BLaER1 (cell line): ENCODE results near the gene TRIOBP.
"Not testable (repeated sequence)": the region's sequence is repeated elsewhere in the genome, so short reads cannot be mapped to it uniquely, and the experiment has no call there.

Source experiments
- H3K27ac ChIP-seq: shearing (Covaris generic); formaldehyde crosslinking; 2 replicates; pipeline ENCODE4 v1.8.1; 2022
- H3K27me3 ChIP-seq: shearing (Covaris generic); formaldehyde crosslinking; 2 replicates; pipeline ENCODE4 v1.8.1; 2022
- H3K36me3 ChIP-seq: shearing (Covaris generic); formaldehyde crosslinking; 2 replicates; pipeline ENCODE4 v1.8.1; 2022
- H3K4me1 ChIP-seq: shearing (Covaris generic); formaldehyde crosslinking; 2 replicates; pipeline ENCODE4 v1.8.1; 2022
- H3K4me2 ChIP-seq: shearing (Covaris generic); formaldehyde crosslinking; 2 replicates; pipeline ENCODE4 v1.8.1; 2022
- H3K4me3 ChIP-seq: shearing (Covaris generic); formaldehyde crosslinking; 2 replicates; pipeline ENCODE4 v1.8.1; 2022
- H3K9ac ChIP-seq: shearing (Covaris generic); formaldehyde crosslinking; 2 replicates; pipeline ENCODE4 v1.8.1; 2022
- H3K9me3 ChIP-seq: shearing (Covaris generic); formaldehyde crosslinking; 2 replicates; pipeline ENCODE4 v1.8.1; 2022
- H4K20me1 ChIP-seq: shearing (Covaris generic); formaldehyde crosslinking; 2 replicates; pipeline ENCODE4 v1.8.1; 2022
- Cebpa-rat ChIP-seq: shearing (Covaris generic); IDR thresholded peaks from 2 replicates; pipeline ENCODE4 v1.8.1; 2022

TRIOBP gene

DNA sequence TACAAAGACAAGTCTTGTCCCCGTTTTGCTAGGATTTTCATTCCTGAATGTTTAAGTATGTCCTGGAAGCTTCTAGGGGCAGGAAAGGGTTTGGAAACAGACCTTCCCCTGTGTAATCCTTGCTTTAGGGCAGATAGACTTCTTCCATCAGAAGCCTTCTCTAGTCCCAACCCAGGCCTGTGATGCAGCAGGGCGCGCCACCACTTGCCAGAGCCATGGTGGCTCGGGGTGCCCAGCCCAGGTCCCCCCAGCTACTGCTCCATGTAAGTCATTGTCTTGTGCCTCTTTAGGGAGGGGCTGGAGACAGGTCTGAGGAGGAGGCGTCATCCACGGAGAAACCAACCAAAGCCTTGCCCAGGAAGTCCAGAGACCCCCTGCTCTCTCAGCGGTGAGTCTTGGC lies 6.4 kb upstream of the TRIOBP start:
- H3K27ac ChIP-seq, result no peak overlapping the region
- H3K36me3 ChIP-seq, result peaks cover 72% of the 10 kb centered on the region
- H3K9me3 ChIP-seq, result no peaks in the 10 kb centered on the region
- H3K9ac ChIP-seq, result no peak overlapping the region
- peaks cover 13% of the 10 kb centered on the region for H3K4me1 ChIP-seq
- H3K27me3 ChIP-seq, result no peaks in the 10 kb centered on the region
- no peak overlapping the region for H3K4me2 ChIP-seq
- no peak overlapping the region for H3K4me3 ChIP-seq
- no peak for TF ChIP-seq Cebpa-rat
- no peaks in the 10 kb centered on the region for H4K20me1 ChIP-seq

DNA sequence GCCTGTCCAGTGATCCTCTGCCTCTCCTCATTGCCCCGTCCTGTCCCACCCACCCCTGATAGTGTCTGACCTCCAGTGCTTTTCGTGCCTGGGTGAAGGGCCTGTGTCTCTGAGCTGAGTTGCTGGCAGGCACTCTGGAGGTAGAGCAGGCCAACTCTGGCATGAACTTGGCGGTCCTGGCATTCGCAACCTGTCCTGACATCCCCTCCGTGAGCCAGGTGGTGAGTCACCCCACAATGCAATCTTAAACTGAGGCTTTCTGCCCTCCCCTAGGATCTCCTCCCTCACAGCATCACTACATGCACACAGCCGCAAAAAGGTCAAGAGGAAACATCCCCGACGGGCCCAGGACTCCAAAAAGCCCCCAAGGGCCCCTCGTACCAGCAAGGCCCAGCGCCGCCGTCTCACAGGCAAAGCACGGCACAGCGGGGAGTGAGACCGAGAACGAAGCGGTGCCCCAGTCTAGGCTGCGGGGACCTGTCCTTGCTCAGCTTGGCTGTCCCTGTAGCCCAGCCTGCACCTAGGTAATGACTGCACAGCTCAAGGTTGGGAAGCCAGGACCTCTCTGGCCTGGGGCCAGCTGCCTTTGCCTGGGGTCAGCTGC lies 5.8 kb upstream of the TRIOBP start:
- H3K4me3 ChIP-seq, result no peak overlapping the region
- H3K9me3 ChIP-seq, result no peaks in the 10 kb centered on the region
- H3K27ac ChIP-seq, result no peak overlapping the region
- H4K20me1 ChIP-seq, result no peaks in the 10 kb centered on the region
- H3K9ac ChIP-seq, result no peak overlapping the region
- no peak for TF ChIP-seq Cebpa-rat
- no peaks in the 10 kb centered on the region for H3K27me3 ChIP-seq
- H3K4me1 ChIP-seq, result peaks cover 15% of the 10 kb centered on the region
- no peak overlapping the region for H3K4me2 ChIP-seq
- H3K36me3 ChIP-seq, result peaks cover 72% of the 10 kb centered on the region

DNA sequence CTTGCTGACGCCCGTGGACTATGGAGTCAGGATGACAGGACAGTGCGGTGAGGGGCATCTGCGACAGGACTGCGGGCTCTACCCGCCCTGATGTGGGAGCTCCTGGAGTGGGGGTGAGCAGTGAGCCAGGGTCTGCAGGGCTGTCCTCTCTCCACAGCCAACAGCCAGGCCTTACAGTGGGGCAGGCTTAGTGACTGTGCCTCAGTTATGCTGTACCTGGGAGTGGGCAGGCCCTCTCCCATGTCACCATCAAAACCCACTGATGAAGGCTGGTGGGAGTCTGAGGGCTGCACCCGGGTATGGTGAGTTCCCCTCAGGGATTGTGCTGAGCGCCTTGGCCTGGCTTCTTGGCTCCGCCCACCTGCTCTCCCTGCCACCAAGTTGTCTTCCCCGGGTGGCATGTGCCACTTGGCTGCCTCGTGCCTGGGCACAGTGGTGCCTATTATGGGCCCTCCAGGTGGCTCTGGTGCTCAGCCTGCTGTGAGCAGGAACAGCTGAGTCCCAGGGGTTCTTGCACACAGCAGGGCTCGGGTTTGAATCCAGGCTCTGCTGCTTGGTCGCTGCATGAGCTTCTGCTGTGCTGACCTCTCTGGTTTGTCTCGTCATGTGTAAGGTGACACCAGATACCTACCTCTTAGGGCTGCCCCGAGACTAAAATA lies 4.1 kb upstream of the TRIOBP start:
- no peak for TF ChIP-seq Cebpa-rat

DNA sequence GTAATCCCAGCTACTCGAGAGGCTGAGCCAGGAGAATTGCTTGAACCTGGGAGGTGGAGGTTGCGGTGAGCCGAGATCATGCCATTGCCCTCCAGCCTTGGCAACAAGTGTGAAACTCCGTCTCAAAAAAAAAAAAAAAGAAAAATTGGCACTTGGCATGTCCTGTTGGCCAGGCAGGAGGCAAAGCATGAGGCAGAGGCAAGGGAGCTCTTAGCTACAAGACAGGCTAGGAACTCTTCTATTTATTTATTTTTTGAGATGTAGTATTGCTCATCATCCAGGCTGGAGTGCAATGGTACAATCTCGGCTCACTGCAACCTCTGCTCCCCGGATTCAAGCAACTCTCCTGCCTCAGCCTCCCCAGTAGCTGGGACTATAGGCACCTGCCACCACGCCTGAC lies 2.7 kb upstream of the TRIOBP start:
- H3K9ac ChIP-seq, H3K27me3 ChIP-seq, H4K20me1 ChIP-seq, H3K27ac ChIP-seq, H3K9me3 ChIP-seq, H3K4me3 ChIP-seq, H3K4me2 ChIP-seq: not testable (repeated sequence)
- Histone ChIP-seq H3K4me1 (peaks cover 37% of the 10 kb centered on the region), H3K36me3 (peaks cover 55% of the 10 kb centered on the region)

More for the DNA sequence above, 4.1 kb upstream of the TRIOBP start:
- peaks cover 23% of the 10 kb centered on the region for H3K4me1 ChIP-seq
- no peaks in the 10 kb centered on the region for H3K27me3 ChIP-seq
- no peak overlapping the region for H3K4me3 ChIP-seq
- no peaks in the 10 kb centered on the region for H3K9me3 ChIP-seq
- H3K4me2 ChIP-seq, result no peak overlapping the region
- peaks cover 69% of the 10 kb centered on the region for H3K36me3 ChIP-seq
- H3K27ac ChIP-seq, result no peak overlapping the region
- H4K20me1 ChIP-seq, result no peaks in the 10 kb centered on the region
- no peak overlapping the region for H3K9ac ChIP-seq

DNA sequence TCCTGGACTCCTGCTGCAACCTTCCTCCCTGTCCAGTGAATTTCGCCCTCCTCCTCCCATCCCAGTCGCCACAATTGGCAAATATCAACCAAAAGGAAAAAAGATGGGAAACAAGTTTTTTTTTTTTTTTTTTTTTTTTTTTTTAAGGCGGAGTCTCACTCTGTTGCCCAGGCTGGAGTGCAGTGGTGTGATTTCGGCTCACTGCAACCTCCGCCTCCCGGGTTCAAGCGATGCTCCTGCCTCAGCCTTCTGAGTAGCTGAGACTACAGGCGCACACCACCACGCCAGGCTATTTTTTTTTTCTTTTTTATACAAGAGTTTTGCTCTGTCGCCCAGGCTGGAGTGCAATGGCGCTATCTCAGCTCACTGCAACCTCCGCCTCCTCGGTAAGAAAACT lies 590 bp upstream of the TRIOBP start:
- not testable (repeated sequence) for H3K27me3 ChIP-seq, H4K20me1 ChIP-seq, H3K27ac ChIP-seq, H3K9me3 ChIP-seq
- peaks cover 39% of the 10 kb centered on the region for H3K4me1 ChIP-seq
- peak overlapping the region; percentile 90 for H3K4me2 ChIP-seq
- H3K9ac ChIP-seq, result peak overlapping the region; percentile 60; the same call in 1 of the 2 replicates
- peak overlapping the region; percentile 59 for H3K4me3 ChIP-seq
- H3K36me3 ChIP-seq, result peaks cover 47% of the 10 kb centered on the region

DNA sequence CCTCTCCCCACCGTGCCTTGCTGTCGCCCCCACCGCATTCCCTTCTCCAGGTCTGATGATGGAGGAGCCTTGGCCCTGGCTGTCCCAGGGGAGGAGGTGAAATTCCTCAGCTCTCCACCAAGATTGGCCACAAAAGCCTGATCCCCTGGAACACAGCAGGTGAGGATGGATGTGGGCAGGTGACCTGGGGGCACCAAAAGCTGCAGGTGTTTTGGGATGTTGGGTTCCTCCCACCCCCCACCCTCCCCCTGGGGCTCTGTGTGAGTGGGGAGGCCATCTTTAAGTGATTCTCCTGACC lies 639 bp downstream of the TRIOBP start:
- no peak for TF ChIP-seq Cebpa-rat
- H3K27ac ChIP-seq, result no peak overlapping the region
- peak overlapping the region; percentile 64; the same call in 1 of the 2 replicates for H3K9ac ChIP-seq
- no peaks in the 10 kb centered on the region for H3K9me3 ChIP-seq
- H3K4me3 ChIP-seq, result peak overlapping the region; percentile 59
- no peaks in the 10 kb centered on the region for H3K27me3 ChIP-seq
- H3K4me2 ChIP-seq, result peak overlapping the region; percentile 90
- H4K20me1 ChIP-seq, result no peaks in the 10 kb centered on the region
- peaks cover 39% of the 10 kb centered on the region for H3K4me1 ChIP-seq
- H3K36me3 ChIP-seq, result peaks cover 46% of the 10 kb centered on the region

DNA sequence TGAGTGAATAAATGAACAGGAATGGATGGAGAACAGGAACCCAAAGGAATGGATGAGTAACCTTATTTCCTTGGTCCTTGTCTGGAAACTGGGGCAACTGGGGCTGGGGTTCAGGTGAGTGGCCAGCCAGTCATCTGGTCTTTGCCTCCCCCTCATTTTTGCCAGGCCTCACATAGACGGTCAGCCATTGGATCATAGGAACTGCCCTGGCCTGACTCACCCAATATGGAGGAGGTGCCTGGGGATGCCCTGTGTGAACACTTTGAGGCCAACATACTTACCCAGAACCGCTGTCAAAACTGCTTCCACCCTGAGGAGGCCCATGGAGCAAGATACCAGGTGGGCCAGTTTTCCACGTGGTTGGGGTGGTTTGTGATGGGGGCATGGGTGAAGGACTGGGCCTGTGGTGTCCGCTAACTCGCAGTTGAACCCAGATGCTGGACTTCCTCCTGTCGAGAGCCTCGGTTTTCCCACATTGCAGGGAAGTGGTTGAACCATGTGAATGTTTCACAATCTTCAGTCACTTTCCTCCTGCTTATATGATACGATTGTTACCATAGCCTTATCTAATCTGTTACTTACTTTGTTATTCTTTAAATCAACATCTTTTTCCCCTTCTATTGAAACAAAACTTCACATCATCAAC lies 4.4 kb downstream of the TRIOBP start:
- Histone ChIP-seq H3K4me1 (peaks cover 28% of the 10 kb centered on the region), H3K36me3 (peaks cover 59% of the 10 kb centered on the region), H3K27me3 (no peaks in the 10 kb centered on the region), H4K20me1 (no peaks in the 10 kb centered on the region), H3K9me3 (no peaks in the 10 kb centered on the region), H3K4me2 (no peak overlapping the region), H3K9ac (no peak overlapping the region), H3K27ac (no peak overlapping the region), H3K4me3 (no peak overlapping the region)
- no peak for TF ChIP-seq Cebpa-rat

DNA sequence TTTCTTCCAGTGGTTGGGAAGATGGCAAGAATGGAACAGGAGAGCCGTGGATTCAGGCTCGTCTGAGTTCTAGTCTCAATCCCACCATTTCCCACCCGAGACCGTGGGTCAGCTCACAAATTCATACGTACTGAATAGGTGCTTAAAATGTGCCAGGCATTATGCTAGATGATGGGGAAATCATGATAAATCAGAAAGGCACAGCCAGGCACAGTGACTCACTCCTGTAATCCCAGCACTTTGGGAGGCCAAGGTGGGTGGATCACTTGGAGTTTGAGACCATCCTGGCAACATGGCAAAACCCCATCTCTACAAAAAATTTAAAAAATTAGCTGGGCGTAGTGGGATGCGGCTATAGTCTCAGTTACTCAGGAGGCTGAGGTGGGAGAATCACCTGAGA lies 7.1 kb downstream of the TRIOBP start:
- Histone ChIP-seq H3K9ac (no peak overlapping the region), H3K27me3 (no peaks in the 10 kb centered on the region), H3K9me3 (no peaks in the 10 kb centered on the region), H3K4me2 (no peak overlapping the region), H4K20me1 (no peaks in the 10 kb centered on the region), H3K4me3 (no peak overlapping the region), H3K36me3 (peaks cover 76% of the 10 kb centered on the region), H3K27ac (no peak overlapping the region), H3K4me1 (peaks cover 13% of the 10 kb centered on the region)
- no peak for TF ChIP-seq Cebpa-rat

DNA sequence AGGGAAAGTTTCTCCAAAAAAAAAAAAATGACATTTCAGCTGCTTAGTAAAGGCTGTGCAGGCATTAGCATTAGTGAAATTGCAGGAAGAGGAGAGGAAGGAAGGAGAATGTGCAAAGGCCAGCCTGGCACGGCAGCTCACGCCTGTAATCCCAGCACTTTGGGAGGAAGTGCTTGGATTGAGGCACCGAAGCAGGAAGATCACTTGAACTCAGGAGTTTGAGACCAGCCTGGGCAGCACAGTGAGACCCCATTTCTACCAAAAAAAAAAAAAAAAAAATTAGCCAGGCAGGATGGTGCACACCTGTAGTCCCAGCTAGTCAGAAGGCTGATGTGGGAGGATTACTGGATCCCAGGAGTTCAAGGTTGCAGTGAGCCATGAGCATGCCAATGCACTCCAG lies 7.8 kb downstream of the TRIOBP start:
- H4K20me1 ChIP-seq, result no peaks in the 10 kb centered on the region
- no peak overlapping the region for H3K4me3 ChIP-seq
- H3K27ac ChIP-seq, result no peak overlapping the region
- no peak overlapping the region for H3K9ac ChIP-seq
- peaks cover 83% of the 10 kb centered on the region for H3K36me3 ChIP-seq
- H3K9me3 ChIP-seq, result no peaks in the 10 kb centered on the region
- no peak overlapping the region for H3K4me2 ChIP-seq
- no peaks in the 10 kb centered on the region for H3K27me3 ChIP-seq
- H3K4me1 ChIP-seq, result peaks cover 9% of the 10 kb centered on the region; the same call in 1 of the 2 replicates
- TF ChIP-seq Cebpa-rat, result no peak

DNA sequence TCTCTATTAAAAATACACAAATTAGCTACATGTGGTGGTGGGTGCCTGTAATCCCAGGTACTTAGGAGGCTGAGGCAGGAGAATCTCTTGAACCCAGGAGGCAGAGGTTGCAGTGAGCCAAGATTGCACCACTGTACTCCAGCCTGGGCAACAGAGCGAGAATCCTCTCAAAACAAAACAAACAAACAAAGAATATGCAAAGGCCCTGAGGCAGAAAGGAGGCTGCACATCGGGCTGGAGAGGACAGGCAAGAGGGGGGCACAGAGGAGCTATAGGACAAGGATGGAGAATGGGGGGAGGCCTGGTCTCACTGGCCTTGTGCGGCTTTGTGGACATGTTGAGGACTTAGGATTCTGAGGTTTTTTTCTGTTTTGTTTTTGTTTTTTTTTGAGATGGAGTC lies 8.4 kb downstream of the TRIOBP start:
- H3K27ac ChIP-seq, result no peak overlapping the region
- no peak for TF ChIP-seq Cebpa-rat
- no peaks in the 10 kb centered on the region for H3K9me3 ChIP-seq
- no peak overlapping the region for H3K4me2 ChIP-seq
- H3K27me3 ChIP-seq, result no peaks in the 10 kb centered on the region
- no peak overlapping the region for H3K9ac ChIP-seq
- no peak overlapping the region for H3K4me3 ChIP-seq
- H4K20me1 ChIP-seq, result no peaks in the 10 kb centered on the region
- peaks cover 11% of the 10 kb centered on the region for H3K4me1 ChIP-seq
- peaks cover 88% of the 10 kb centered on the region for H3K36me3 ChIP-seq
